ENCODE data around the gene PGM2. TPM values are rescaled to one million over a fixed set of nuclear protein-coding genes. Genes with fewer than 3 reads are reported as not detected.

The PGM2 gene
- total RNA-seq (10 to 100 TPM in 5 of 10 donors, 1 to 10 TPM in 5; 5.9 to 16.4 (median 9.9) TPM), polyA plus RNA-seq (1 to 10 TPM; 6.2 to 8.6 TPM)
- long read RNA-seq, donor 1, transcript PGM2-201 (14 exons, 3,264 nt), result major isoform, 6 of 11 reads
- long read RNA-seq, donor 1, partial matches to known transcripts, result 1 of 11 reads
- long read RNA-seq, donor 1, other reads (novel, unspliced or antisense), result 4 of 11 reads
- long read RNA-seq, donor 2, partial matches to known transcripts, result 1 of 4 reads
- long read RNA-seq, donor 2, other reads (novel, unspliced or antisense), result 1 of 4 reads
- long read RNA-seq, donor 3, transcript PGM2-201 (14 exons, 3,264 nt), result major isoform, 28 of 45 reads
- long read RNA-seq, donor 3, partial matches to known transcripts, result 14 of 45 reads
- long read RNA-seq, donor 3, other reads (novel, unspliced or antisense), result 3 of 45 reads

DNA sequence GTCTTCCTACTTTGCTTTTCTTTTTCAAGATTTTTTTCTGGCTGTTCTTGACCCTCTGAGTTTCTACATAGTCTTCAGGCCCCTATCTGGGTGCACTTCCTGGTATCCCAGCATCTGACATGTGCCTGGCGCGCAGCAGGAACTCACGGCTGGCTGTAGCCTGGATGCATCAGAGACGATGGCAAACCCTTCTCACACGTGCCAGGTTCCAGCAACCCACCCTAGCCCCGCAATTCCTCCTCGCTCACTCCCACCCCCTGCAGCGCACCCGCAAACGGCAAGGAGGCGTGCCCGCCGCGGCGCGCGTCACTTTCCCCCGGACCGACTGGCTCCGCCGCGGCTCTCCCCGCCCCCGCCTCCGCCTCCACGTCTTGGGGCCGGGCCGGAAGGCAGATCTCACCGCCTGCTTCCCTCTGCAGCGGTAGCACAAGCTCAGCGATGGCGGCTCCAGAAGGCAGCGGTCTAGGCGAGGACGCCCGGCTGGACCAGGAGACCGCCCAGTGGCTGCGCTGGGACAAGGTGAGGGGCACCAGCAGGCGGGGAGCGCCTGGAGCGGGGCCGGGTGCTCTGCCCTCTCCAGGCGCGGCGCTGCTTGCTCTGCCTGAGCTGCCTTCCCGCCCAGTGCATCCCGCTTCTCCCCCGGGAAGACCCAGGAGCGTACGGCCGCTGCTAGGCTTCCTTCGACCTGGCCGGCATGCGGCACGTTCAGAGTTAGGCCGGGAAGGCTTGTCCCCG is at the start of gene PGM2:
Gene PGM2 (plus strand): TSS at position 392 of the 735 bp plus-strand sequence. CDS start 47 bp downstream, at position 439.
- H3K9me3 ChIP-seq, result no peaks in the 10 kb centered on the region
- peaks cover 0 to 19% (median 12%) of the 10 kb centered on the region in 9 donors for H3K36me3 ChIP-seq
- intact Hi-C loops (cut with DNase I), result loop anchor here in 8 of 10 donors (2.0 to 10.0 kb wide), 7 partner anchors 58 to 156 kb away; partner anchors contain the start of gene TBC1D1 (in 4 of the 8)
- H3K4me3 ChIP-seq, result peak within 1 kb of the TSS; percentile 60 to 93 (median 82)
- H3K4me1 ChIP-seq, result peaks cover 4 to 48% (median 28%) of the 10 kb centered on the region in 9 donors
- ATAC-seq (peak; percentile 95 to 98 (median 97)), DNase-seq (peak; percentile 89 to 91)
- TF ChIP-seq, protein P1, sequence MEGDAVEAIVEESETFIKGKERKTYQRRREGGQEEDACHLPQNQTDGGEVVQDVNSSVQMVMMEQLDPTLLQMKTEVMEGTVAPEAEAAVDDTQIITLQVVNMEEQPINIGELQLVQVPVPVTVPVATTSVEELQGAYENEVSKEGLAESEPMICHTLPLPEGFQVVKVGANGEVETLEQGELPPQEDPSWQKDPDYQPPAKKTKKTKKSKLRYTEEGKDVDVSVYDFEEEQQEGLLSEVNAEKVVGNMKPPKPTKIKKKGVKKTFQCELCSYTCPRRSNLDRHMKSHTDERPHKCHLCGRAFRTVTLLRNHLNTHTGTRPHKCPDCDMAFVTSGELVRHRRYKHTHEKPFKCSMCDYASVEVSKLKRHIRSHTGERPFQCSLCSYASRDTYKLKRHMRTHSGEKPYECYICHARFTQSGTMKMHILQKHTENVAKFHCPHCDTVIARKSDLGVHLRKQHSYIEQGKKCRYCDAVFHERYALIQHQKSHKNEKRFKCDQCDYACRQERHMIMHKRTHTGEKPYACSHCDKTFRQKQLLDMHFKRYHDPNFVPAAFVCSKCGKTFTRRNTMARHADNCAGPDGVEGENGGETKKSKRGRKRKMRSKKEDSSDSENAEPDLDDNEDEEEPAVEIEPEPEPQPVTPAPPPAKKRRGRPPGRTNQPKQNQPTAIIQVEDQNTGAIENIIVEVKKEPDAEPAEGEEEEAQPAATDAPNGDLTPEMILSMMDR (IDR thresholded peaks at IDR 0.05), result peak in 3 of 9 donors; percentile 13 to 38 (median 27)
- peak within 1 kb of the TSS; percentile 66 to 94 (median 87) for H3K27ac ChIP-seq
- WGBS, 2 donors, result 0% methylated on average over 57 of the region's 57 CpGs
- H3K27me3 ChIP-seq, result no peaks in the 10 kb centered on the region

DNA sequence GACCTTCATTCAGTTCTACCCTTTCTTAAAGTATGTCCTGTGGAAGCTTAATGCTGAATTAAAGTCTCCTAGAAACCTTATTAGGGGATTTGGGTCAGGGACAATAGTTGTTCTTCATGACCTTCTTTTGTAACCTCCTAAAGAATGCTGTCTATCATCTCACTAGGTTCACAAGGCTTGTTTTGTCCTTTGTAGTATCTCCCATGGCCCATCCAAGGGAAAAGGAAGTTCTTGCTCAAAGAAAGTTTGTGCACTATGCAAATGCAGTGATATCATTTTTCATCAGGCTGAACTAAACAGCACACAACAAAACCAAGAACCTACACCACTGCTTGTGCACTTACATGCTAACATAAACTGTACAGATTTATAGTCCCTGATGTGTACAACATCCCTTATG is 46.6 kb upstream of the PGM2 start:
- Histone ChIP-seq H3K4me1 (peaks cover 0 to 8% (median 0%) of the 10 kb centered on the region in 9 donors), H3K27me3 (no peaks in the 10 kb centered on the region), H3K36me3 (no peaks in the 10 kb centered on the region), H3K4me3 (no peak overlapping the region), H3K27ac (no peak overlapping the region), H3K9me3 (no peaks in the 10 kb centered on the region)
- DNase-seq, result no peak
- TF ChIP-seq, protein P1 (IDR thresholded peaks at IDR 0.05), result no peak
- intact Hi-C loops (cut with DNase I), result loop anchor here in 2 of 10 donors (5.0 to 10.0 kb wide), 2 partner anchors 85 to 173 kb away; no protein-coding TSS in a partner anchor
- ATAC-seq, result no peak

DNA sequence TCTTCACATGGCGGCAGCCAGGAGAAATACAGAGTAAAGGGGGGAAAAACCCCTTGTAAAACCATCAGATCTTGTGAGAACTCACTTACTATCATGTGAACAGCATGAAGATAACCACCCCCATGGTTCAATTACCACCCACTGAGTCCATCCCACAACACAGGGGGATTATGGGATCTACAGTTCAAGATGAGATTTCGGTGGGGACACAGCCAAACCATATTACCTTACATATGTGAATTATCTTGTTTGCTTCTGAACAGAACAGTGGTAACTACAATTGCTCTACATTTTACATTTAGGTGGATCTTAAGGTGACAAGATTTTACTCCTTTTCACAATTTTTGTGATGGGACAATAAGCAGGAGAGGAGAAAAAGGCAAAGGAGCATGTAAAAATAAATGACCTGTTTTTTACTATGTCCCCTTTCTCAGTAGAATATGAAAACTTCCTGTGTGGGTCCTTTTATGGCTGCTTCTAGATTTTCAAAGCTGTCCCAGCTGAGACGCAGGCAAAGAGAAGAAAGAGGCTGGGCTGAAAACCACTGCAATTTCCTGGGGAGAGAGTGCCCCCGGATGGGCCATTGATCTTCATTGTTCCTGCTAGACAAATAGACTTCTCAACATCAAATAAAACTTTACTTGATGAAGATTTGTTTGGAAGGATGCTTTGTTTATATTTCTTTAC is 45.9 kb upstream of the PGM2 start:
- peak in 3 of 8 donors; percentile 44 to 69 (median 67) for ATAC-seq
- H3K4me3 ChIP-seq, result no peak overlapping the region

More for the DNA sequence above, 45.9 kb upstream of the PGM2 start:
- intact Hi-C loops (cut with DNase I), result loop anchor here in 2 of 10 donors (5.0 to 10.0 kb wide), 2 partner anchors 86 to 173 kb away; no protein-coding TSS in a partner anchor
- peak overlapping the region in 1 of 10 donors; percentile 19 for H3K27ac ChIP-seq
- H3K9me3 ChIP-seq, result no peaks in the 10 kb centered on the region
- peak in 1 of 2 donors; percentile 31 for DNase-seq
- H3K27me3 ChIP-seq, result no peaks in the 10 kb centered on the region
- TF ChIP-seq, protein P1 (IDR thresholded peaks at IDR 0.05), result peak in 6 of 9 donors; percentile 21 to 40 (median 38)
- peaks cover 0 to 8% (median 0%) of the 10 kb centered on the region in 9 donors for H3K4me1 ChIP-seq
- H3K36me3 ChIP-seq, result no peaks in the 10 kb centered on the region
- 60 to 61% methylated on average over 4 of the region's 4 CpGs for WGBS, 2 donors
